Measurements from ENCODE around the gene SYT17.

The SYT17 gene

GRCh38 chr16:19131825-19132218 lies 36.2 kb upstream of the SYT17 start:
- TF ChIP-seq SIN3A (IDR thresholded peaks at IDR 0.05; ENCODE audit: borderline replicate concordance, insufficient read depth, low read length) (no peak), FOXP2 (optimal IDR thresholded peaks at IDR 0.05; ENCODE audit: borderline replicate concordance, extremely low read depth, extremely low read length, insufficient read depth) (no peak), TAF1 (IDR thresholded peaks at IDR 0.05; ENCODE audit: borderline replicate concordance, insufficient read depth, low read length) (no peak), REST (IDR thresholded peaks at IDR 0.05; ENCODE audit: insufficient read depth in 1 of 2, low read depth in 2 of 2, low read length in 2 of 2) (no peak), POLR2AphosphoS5 (IDR thresholded peaks at IDR 0.05; ENCODE audit: low read depth, low read length) (no peak)

GRCh38 chr16:19132255-19132654 lies 35.8 kb upstream of the SYT17 start:
- TF ChIP-seq TAF1 (IDR thresholded peaks at IDR 0.05; ENCODE audit: borderline replicate concordance, insufficient read depth, low read length): no peak
- TF ChIP-seq FOXP2 (optimal IDR thresholded peaks at IDR 0.05; ENCODE audit: borderline replicate concordance, extremely low read depth, extremely low read length, insufficient read depth): no peak
- no peak for TF ChIP-seq SIN3A (IDR thresholded peaks at IDR 0.05; ENCODE audit: borderline replicate concordance, insufficient read depth, low read length)
- TF ChIP-seq REST (IDR thresholded peaks at IDR 0.05; ENCODE audit: insufficient read depth in 1 of 2, low read depth in 2 of 2, low read length in 2 of 2): no peak
- no peak for TF ChIP-seq POLR2AphosphoS5 (IDR thresholded peaks at IDR 0.05; ENCODE audit: low read depth, low read length)

- TF ChIP-seq REST (IDR thresholded peaks at IDR 0.05; ENCODE audit: insufficient read depth in 1 of 2, low read depth in 2 of 2, low read length in 2 of 2) (no peak), TAF1 (IDR thresholded peaks at IDR 0.05; ENCODE audit: borderline replicate concordance, insufficient read depth, low read length) (no peak), POLR2AphosphoS5 (IDR thresholded peaks at IDR 0.05; ENCODE audit: low read depth, low read length) (no peak)
Measured at GRCh38 chr16:19132898-19133297, 35.1 kb upstream of the SYT17 start.

- TF ChIP-seq POLR2AphosphoS5 (IDR thresholded peaks at IDR 0.05; ENCODE audit: low read depth, low read length): no peak
- TF ChIP-seq REST (IDR thresholded peaks at IDR 0.05; ENCODE audit: insufficient read depth in 1 of 2, low read depth in 2 of 2, low read length in 2 of 2): no peak
- no peak for TF ChIP-seq FOXP2 (optimal IDR thresholded peaks at IDR 0.05; ENCODE audit: borderline replicate concordance, extremely low read depth, extremely low read length, insufficient read depth)
- TF ChIP-seq SIN3A (IDR thresholded peaks at IDR 0.05; ENCODE audit: borderline replicate concordance, insufficient read depth, low read length): no peak
- TF ChIP-seq TAF1 (IDR thresholded peaks at IDR 0.05; ENCODE audit: borderline replicate concordance, insufficient read depth, low read length): no peak
Measured at GRCh38 chr16:19133600-19133999, 34.4 kb upstream of the SYT17 start.

GRCh38 chr16:19135201-19135842 lies 32.7 kb upstream of the SYT17 start:
- TF ChIP-seq POLR2AphosphoS5 (IDR thresholded peaks at IDR 0.05; ENCODE audit: low read depth, low read length) (no peak), TAF1 (IDR thresholded peaks at IDR 0.05; ENCODE audit: borderline replicate concordance, insufficient read depth, low read length) (no peak), FOXP2 (optimal IDR thresholded peaks at IDR 0.05; ENCODE audit: borderline replicate concordance, extremely low read depth, extremely low read length, insufficient read depth) (no peak), REST (IDR thresholded peaks at IDR 0.05; ENCODE audit: insufficient read depth in 1 of 2, low read depth in 2 of 2, low read length in 2 of 2) (no peak), SIN3A (IDR thresholded peaks at IDR 0.05; ENCODE audit: borderline replicate concordance, insufficient read depth, low read length) (no peak)
